Left colon (tissue), 2 donors: Measurements from ENCODE around the gene LINC00237. TPM values are rescaled to one million over a fixed set of nuclear protein-coding genes. Genes with fewer than 3 reads are reported as not detected.

Source experiments
- ATAC-seq: fragments of 200-7000 bp; cut with Tn5 transposase; one replicate; pipeline ENCODE4 v1.9.1; 2020; ENCODE audit warnings: mild to moderate bottlenecking, moderate library complexity
- DNase-seq, 2 donors: peaks; one replicate each; pipeline ENCODE4 v3.0.0-alpha.2; 2020
- intact Hi-C, 2 donors: fragments of 100-400 bp; cut with DNase I in 1 of 2; cut with micrococcal nuclease in 1 of 2; formaldehyde crosslinking; loops; one replicate each; pipeline versions ENCODE4 v1.11.2 to v1.14.0; 2022; cut with DNase I, micrococcal nuclease
- long read RNA-seq: library from polyadenylated mRNA; unstranded; transcript quantifications from one replicate; pipeline ENCODE4 v2.0.0, GENCODE V29; 2021
- total RNA-seq, 2 donors: library from RNA; stranded (reverse); fragmentation: NEBNext Ultra II Directional; extraction: Animal tissue kit (Norgen Biotek cat#: 25700); gene quantifications; one replicate each; pipeline ENCODE4 v1.2.1, GENCODE V29; 2021
- donor health status: DM: no; HTN: no; CAD: no.
- donor health status: DM: yes; HTN: yes; CAD: no.

Gene LINC00237
- not detected for total RNA-seq
- long read RNA-seq = 0 reads

DNA sequence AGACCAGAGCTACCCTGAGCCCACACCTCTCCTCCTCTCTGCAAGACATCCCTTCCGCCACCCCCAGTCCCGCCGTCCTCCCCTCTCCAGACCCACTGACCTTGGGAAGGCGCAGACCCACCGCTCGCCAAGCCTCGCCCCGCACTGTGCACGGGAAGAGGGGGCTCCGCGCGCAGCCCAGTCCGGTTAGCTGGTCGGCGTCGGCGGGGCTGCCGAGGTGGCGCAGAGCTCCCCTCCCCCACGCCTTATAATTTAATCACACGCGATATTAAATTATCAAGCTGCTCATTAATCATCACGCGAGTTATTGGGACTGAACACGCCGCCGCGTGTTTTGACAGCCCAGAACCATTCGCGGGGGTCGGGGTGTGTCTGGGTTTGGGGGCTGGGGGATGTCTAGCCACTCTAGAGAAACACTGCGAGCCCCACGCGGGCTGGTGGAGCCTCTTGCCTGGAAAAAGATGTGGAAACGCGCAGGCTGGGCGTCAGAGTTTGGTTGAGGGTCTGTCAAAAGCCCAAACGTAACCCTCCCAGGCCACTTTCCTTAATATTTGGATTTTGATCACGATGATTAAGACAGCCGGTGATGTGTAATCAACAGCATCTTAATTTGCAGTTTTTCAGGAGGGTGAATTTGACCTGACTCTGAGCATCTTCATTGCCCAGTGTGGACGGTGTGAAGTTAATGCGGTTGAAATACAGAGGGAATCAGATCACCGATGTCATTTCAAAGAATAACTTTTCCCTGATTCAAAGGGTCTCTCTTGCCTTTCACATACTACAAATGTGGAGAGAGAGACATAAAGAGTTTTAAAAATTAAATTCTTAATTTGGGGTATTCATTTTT is at the start of gene LINC00237:
Gene LINC00237 (minus strand): TSS at position 188 of the 847 bp plus-strand sequence.
- DNase-seq (no peak), ATAC-seq (no peak)
- intact Hi-C loops = no loop called here

DNA sequence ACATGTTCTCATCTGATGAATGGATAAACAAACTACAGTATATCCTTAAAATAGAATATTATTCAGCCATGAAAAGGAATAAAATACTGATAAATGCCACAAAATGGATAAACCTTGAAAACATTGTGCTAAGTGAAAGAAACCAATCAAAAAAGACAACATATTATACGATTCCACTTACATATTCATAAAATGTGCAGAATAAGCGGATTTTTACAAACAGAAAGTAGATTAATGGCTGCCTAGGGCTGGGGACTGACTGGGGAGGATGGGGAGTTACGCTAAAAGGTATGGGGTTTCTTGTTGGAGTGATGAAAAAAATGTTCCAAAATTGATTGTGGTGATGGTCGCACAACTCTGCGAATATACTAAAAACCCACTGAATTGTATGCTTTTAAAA is 49.1 kb upstream of the LINC00237 start:
- DNase-seq (no peak), ATAC-seq (no peak)
- intact Hi-C loops = no loop called here

DNA sequence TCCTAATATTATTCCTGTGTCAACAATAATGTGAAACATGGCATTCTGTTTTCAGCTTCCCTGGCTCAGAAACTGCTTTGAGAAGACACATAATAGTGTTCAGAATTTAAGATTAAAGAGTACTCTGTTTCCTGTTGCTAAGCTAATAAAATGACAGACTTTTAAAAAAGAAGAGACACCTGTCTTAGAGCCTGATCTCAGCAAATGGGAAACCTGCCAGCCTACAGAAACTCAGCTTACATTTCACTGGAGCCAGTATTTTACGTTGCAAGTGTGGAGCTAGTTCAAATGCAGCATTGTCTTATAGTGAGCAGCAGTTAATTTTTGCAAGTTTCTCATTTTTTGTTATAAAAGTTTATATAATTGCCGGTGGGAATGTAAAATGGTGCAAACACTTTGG is 48.5 kb upstream of the LINC00237 start:
- intact Hi-C loops = no loop called here
- no peak for ATAC-seq
- no peak for DNase-seq

DNA sequence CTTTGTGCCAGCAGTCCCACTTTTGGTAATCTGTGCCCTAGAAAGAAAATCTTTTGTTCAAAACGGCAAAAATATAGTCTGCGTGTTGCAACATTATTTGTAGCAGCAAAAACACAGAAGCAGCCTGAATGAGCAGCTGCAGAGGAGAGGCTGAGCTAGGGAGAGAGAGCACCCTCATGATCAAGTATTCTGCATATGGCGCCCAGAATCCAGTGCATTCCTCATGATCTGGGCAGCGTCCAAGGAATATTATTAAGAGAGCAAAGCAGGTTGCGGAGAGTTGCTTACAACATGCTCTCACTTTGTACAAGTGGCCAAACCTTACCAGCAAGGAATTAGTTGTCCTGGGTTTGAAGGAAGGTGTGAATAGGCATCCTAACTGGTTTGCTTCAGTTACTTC is 45.6 kb upstream of the LINC00237 start:
- intact Hi-C loops = no loop called here
- ATAC-seq (no peak), DNase-seq (no peak)

DNA sequence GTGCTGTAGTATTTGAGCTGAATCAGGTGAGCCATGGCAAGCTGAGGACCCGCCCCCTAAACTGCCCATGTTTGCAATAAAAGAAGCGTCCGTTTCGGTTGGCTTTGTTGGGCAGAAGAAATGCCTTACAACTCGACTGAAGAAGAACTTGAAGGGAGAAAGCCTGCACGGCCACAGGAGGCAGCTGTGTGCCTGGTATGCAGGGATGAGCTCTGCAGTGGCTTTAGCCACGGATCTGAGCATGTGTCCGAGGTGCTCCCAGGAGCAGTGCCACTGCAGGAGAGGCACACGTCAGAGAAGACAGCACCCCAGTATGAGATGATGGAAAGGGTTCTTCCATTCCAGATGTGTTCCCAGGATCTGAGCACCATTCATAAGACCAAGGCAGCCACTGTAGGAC is 43.2 kb upstream of the LINC00237 start:
- ATAC-seq = no peak
- intact Hi-C loops = no loop called here
- DNase-seq = no peak

DNA sequence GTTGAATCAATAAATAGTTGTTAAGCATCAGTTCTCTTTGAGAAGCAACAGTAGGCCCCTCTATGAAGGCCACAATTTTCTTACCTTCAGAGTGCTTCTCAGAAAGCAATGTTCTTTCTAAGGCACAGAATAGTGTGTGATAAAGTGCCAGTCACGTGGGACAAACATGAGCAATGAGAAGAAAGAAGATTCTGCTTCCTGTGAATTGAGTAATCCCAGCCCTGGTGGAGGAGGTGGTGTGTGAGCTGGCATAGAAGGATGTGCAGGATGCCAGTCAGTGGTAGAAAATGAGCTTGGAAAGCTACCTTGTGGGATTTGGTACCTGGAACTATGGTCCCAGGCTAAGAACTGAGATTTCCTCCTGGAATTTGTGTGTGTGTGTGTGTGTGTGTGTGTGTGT is 41.4 kb upstream of the LINC00237 start:
- DNase-seq (no peak), ATAC-seq (no peak)
- intact Hi-C loops = no loop called here

DNA sequence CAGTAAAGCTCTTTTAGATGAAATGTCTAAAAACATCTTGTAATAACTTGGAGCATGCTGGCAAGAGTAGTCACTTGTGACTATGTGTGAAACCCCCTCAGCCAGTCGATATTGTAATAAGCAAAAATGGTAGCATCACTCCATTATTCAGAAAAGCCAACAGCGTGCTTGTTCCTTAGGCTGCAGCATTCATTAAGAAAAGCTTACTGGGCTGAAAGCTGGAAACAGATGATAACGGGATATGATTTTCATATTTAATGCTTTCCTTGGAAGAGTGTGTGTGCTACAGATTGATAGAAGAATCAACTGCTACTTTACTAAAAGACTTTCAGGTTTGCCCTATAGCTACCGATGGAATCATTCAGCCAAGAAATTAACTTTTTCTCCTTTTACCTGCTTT is 40.1 kb upstream of the LINC00237 start:
- no peak for ATAC-seq

DNA sequence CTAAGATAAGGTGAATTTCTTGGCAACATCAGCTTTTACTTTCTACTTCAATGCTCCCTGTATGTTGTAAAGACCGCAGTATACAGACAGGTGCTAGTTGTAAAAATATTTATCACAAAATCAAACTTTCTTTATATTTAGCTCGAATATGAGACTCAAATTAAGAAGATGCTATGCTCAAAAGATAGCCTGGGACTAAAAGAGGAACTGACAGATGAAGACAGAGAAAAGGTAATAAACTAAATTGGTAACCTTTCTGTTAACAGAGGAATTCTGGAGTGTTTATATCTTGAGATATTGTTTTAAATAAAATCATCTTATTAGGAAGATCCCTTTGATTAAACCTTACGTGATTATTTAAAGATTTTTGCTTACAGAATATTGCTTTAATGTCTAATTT is 39.3 kb upstream of the LINC00237 start:
- intact Hi-C loops = no loop called here
- DNase-seq (no peak), ATAC-seq (no peak)

More for the DNA sequence above, 40.1 kb upstream of the LINC00237 start:
- intact Hi-C loops = no loop called here
- no peak for DNase-seq

DNA sequence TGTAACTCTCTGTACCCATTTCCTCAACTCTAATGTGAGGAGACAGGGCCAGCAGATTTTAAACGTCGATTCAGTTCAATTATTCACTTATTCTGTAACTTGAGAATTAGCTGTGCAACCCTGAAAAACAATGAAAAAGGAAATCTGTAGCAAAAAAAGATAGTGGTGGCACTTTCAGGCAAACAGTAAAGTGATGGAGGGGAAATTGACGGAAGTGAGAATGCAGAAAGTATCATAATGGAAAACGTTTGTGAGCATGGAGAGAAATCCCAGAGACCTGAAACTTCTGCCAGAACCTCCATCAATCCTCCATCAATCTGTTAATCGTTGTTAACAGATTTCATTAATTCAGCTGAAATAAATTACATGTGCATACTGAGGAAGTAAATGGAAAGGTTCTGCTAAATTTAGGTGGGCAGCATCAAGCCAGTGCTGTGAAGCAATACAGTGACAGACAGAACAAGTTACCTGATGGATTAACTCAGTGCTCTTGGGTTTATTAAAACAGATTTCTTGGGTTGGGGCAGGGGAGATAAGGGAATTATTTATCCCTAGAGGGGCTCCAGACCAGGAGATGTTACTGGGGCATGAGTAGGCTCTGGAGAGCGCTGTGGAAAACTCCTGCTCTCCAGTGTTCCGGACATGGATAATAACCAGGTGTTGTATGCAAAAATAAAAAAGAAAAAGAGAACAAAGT is 37.2 kb upstream of the LINC00237 start:
- DNase-seq (no peak), ATAC-seq (no peak)
- intact Hi-C loops = no loop called here

DNA sequence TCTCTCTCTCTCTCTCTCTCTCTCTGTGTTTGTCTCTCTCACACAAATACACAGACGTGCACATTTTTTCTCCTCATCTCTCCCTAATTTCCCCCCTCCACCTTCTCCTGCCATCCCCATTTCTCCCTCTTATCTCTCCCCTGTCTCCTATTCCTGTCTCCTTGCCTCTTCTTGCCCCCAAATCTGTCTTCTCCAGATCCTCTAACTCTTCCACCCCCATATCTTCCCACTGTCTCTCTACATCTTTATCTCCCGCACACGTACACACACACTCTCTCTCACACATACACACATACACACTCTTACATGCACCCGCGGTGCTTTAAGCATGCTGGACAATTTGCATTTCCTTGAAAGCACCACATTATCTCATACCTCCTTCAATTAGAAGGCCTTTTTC is 35.7 kb upstream of the LINC00237 start:
- ATAC-seq = no peak
- intact Hi-C loops = no loop called here
- no peak for DNase-seq

DNA sequence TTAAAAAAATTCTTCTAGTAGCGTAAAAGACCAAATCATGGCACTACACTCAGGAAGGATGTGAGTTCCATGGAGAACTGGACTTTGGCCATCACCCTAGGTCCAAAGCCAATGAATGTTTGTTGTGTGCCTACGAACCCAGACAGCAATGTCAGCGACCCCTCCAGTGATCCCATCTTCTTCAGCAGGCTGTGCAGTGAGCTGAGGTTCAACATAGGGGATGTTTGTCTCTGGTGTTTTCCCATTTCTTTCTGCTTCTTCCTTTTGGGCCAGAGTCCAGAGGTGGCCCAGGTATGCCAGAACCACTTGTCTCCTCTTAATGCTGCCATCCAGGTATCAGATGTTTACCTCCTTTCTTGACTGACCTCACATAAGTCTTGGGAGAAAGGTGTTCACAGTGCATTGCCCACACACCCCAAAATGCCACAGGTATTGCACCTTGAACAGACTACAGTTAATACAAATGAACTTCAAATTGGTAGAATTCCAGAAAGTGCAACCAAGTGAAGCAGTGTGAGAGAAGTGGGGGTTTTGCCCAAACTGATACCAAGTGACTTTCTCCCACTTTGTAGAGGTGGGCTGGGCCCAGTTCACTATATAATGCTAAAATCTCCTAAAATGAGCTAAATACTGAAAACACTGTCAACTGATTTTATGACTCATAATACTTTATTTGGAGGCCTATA is 33.9 kb upstream of the LINC00237 start:
- intact Hi-C loops = no loop called here
- ATAC-seq = no peak
- no peak for DNase-seq

DNA sequence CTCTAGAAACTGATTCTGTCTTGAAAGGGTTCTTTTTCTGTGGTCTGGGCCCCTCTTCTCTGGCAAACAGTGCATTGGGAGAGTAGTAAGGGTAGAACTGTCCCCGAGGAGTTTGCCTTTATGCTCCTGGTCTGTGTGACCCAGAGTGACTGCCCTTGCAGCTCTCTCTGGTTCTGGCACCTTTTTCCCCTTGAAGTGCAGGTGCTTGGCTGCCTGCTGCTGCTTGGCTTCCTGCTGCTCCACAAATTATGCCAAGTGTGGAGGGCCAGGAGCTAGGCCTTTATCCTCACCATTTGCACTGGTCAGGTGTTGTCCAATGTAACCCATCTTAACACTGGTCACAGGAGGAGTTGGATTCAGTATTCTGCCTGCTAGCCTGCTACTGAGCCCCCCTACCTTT is 30.9 kb upstream of the LINC00237 start:
- intact Hi-C loops = no loop called here
- no peak for DNase-seq
- no peak for ATAC-seq

DNA sequence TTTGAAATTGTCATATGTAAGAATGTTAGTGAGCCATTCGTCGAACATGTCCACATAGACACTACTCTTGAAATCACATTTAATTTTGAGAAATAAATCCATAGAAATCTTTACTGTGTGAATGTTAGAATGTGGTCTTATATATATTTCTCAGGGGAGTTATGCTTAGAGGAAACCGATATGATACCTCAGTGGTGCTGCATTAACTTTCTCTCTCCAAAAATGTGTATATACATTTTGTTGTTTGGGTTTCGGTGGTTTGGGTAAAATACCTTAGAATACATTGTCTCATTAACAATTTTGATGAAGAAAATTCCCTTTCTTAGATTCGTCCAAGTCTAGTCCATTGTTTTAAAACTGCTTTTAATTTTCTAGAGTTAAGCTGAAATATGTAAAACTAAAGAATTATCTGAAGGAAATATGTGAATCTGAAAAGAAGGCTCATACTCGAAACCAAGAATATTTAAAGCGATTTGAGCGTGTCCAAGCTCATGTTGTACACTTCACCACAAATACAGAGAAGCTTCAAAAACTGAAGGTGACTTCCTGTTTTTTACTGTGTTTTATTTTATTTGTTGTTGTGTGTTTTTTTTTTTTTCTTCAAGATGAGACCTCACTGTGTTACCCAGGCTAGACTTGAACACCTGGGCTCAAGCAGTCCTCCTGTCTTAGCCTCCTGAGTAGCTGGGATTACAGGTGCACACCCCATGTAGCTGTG is 30.0 kb upstream of the LINC00237 start:
- ATAC-seq (no peak), DNase-seq (no peak)
- intact Hi-C loops = no loop called here

DNA sequence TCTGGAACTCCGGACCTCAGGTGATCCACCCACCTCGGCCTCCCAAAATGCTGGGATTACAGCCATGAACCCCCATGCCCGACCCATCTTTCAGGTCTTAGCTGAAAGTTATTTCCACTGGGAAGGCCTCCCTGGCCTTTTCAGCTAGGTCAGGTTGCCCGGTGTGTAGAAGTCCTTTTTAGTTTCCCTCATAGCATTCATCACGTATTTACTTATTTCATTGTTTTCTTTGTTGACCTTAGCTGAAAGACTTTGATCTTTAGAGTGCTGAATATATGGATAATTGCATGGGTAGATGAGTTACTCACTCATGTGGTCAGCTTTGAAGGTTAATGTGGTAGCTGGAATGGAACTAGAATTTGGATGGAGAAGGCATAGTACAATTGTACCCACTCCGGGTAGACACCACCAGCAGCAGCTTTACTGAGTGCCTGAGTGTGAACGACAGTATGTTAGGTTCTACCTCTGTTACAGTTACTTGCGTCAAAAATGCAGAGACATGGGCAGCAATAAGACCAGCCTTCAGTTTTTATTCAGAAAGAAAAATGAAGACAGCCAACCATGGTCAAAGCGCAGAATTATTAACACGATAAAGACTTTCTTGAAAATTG is 28.8 kb upstream of the LINC00237 start:
- intact Hi-C loops = no loop called here
- DNase-seq = no peak
- no peak for ATAC-seq

DNA sequence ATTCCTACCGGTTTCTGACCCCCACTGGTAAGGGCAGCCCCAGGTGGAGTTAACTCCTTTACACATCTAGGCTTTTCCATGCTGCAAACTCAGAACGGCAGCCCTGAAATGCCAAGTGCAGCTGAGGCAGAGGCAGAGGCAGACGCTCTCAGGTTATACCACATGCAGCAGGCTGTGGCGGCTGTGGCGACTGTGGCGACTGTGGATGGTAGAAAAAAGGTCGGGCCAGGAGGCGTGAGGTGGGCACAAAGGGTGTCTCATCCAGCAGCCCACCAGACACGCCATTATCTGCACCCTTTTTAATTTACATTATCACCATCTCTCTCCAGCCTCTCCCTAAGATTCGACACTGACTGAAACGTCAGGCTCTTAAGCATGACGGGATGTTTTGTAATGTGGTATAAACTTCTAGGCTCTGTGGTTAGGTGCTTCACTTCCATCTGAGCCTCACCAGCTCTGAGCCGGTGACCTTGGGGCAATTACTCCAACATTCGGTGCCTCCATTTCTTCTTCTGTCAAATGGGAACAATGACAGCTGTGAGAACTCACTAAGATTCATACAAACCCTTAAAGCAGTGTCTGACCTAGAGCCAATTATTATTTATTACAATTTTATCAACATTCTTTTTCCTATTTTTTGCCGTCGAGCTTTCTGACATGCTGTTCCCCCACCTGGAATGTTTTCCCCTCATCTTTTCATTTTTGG is 27.9 kb upstream of the LINC00237 start:
- intact Hi-C loops = no loop called here
- ATAC-seq = no peak

DNA sequence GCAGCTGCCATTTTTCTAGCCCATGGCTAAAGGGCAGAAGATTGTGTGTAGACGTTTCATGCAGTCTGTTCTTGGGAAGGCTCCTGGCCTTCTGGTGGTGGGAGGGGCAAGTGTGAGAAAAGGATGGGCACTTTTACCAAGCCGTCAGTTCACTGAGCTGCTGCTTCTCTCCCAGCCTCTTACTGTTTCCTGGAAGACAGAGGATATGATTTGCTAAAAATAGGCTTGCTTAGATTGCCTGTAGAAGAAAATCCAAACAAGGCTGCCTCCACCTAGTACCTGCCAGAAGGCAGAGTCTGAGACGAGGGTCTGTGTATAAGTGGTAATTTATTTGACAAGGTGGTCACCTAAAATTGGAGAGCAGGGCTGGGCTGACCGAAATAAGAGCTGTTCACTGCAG is 27.2 kb upstream of the LINC00237 start:
- ATAC-seq = no peak
- DNase-seq = no peak
- intact Hi-C loops = no loop called here

More for the DNA sequence above, 27.9 kb upstream of the LINC00237 start:
- DNase-seq = no peak

DNA sequence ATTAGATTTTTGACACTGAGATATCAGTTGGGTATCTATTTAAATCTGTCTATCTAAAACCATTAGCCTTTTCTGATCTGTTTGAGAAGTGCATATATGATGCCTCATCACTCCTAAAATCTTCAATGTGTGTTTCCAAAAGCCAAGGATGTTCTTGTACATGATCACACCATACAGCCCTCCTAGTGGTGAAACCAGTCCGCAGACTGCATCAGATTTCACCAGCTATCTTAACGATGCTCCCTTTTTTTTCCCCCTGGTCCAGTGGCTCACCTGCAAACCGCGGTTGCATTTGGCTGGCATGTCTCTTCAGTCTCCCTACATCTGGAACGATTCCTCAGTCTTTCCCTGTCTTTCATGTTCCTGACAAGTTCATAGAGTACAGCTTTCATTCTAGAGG is 23.7 kb upstream of the LINC00237 start:
- intact Hi-C loops = no loop called here
- DNase-seq = no peak
- no peak for ATAC-seq

DNA sequence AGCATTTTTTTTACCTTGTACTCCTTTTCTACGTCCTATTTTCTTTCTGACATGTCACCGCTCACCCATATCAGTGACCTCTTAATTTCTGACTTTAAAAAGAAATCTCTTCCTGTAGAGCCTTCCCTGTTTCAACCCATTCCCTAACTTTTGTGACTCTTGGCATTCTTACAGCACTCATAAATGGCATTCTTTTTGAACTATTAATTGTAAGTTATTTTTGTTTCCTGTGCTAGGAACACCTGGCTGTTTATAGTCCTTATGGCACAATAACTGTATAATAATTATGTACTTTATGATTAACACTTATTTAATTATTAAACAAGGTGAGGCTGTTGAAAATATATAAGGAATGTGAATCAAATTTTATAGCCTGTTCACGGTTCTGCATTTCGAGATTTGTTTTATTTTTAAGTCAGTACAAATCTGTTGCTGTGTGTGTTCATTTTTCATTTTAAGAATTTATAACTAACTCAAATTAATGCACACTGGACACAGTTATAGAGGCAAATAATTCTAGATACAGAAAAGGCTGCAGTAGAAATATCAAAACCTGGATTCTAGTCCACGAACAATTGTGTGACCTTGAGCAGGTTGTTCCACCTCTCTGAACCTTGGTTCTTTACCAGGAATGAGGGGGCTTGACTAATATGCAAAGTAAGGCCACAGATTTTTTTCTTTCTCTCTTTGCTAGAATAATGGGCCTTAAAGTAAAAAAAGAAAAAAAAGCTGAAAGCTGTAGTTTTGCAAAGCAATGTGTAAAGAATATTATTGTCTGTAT is 21.2 kb upstream of the LINC00237 start:
- intact Hi-C loops = no loop called here
- ATAC-seq (no peak), DNase-seq (no peak)
